Naive B cell (primary cell): ENCODE results near the gene KRT5. TPM values are rescaled to one million over a fixed set of nuclear protein-coding genes. Genes with fewer than 3 reads are reported as not detected.

Experiments
- ATAC-seq, 2 donors: fragments of 150-1000 bp; cut with Tn5 transposase; 2 replicates each; pipeline ENCODE4 v1.10.0; 2021; ENCODE audit warnings: low read depth in 2 of 2, mild to moderate bottlenecking in 2 of 2, moderate library complexity in 2 of 2
- DNase-seq: peaks from one replicate; pipeline ENCODE4 v3.0.0; 2022
- H3K27ac Mint-ChIP-seq, 6 donors: one replicate each; pipeline ENCODE4 v1.8.0; 2020 to 2022; ENCODE audit warnings: mild to moderate bottlenecking in 6 of 6, mixed read lengths in 6 of 6, moderate library complexity in 5 of 6, inconsistent platforms in 2 of 6
- H3K27me3 Mint-ChIP-seq, 3 donors: one replicate each; pipeline ENCODE4 v1.8.0; 2021 to 2022; ENCODE audit warnings: mixed read lengths in 3 of 3, mild to moderate bottlenecking in 1 of 3
- H3K36me3 Mint-ChIP-seq, 2 donors: one replicate each; pipeline ENCODE4 v1.8.0; 2020 to 2022; ENCODE audit warnings: mixed read lengths in 2 of 2, inconsistent platforms in 1 of 2, mild to moderate bottlenecking in 1 of 2
- H3K4me1 Mint-ChIP-seq, 3 donors: one replicate each; pipeline ENCODE4 v1.8.0; 2020 to 2022; ENCODE audit warnings: mixed read lengths in 3 of 3, inconsistent platforms in 1 of 3, mild to moderate bottlenecking in 1 of 3, moderate library complexity in 1 of 3
- H3K4me3 Mint-ChIP-seq, 8 donors: one replicate each; pipeline ENCODE4 v1.8.0; 2020 to 2022; ENCODE audit warnings: mild to moderate bottlenecking in 8 of 8, mixed read lengths in 8 of 8, moderate library complexity in 8 of 8, inconsistent platforms in 2 of 8
- H3K9me3 Mint-ChIP-seq, 7 donors: one replicate each; pipeline ENCODE4 v1.8.0; 2020 to 2022; ENCODE audit warnings: mixed read lengths in 7 of 7, mild to moderate bottlenecking in 5 of 7, inconsistent platforms in 2 of 7, moderate library complexity in 1 of 7
- polyA plus RNA-seq, 6 donors: library from polyadenylated mRNA; unstranded; fragments of 300-500 nt; fragmentation: Illumina TruSeq; gene quantifications; one replicate each; pipeline ENCODE4 v1.2.3, GENCODE V29; 2021; ENCODE audit warnings: low read depth in 6 of 6

Gene KRT5
- not detected for polyA plus RNA-seq

DNA sequence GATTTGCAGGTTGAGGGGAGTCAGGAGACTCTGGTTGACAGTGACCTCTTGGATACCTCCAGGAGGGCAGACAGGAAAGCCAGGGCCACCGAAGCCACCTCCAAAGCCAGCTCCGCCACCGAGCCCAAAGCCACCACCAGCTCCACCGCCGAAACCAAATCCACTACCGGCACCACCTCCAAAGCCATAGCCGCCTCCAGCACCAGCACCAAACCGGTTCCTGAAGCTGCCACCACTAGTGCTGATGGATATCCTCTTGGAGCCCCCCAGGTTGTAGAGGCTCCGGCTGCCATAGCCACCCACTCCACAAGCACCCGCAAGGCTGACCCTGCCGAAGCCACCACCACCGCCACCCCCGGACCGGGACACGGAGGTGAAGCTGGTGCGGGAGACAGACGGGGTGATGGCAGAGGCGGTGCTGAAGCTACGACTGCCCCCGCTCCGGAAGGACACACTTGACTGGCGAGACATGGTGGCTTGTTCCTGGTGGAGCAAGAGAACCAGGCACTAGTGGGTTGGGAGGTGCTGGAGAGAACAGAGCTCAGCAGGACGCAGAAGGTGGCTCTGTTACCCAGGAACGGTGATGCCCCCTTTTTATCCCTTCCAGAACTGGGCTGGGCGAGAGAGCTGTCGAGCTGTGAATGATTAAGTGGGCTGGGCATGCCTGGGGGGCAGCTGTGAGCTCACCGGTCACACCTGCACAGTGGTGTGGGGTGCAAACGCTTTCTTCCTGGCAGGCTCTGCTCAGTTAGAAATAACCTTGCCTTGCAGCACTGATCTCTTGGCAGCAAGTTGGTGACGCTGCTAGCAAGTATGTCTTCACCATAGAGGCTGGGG, at the start of gene KRT5:
Gene KRT5, minus strand, starts transcription at position 569 of the 837 bp plus-strand sequence. Its CDS starts 98 bp downstream, at position 471.
- Mint-ChIP-seq H3K4me3 (no peak within 1 kb of the TSS), H3K27me3 (peaks cover 5 to 23% (median 20%) of the 10 kb centered on the region in 3 donors), H3K9me3 (no peaks in the 10 kb centered on the region), H3K27ac (no peak within 1 kb of the TSS), H3K4me1 (no peaks in the 10 kb centered on the region), H3K36me3 (no peaks in the 10 kb centered on the region)
- DNase-seq: no peak
- no peak for ATAC-seq

DNA sequence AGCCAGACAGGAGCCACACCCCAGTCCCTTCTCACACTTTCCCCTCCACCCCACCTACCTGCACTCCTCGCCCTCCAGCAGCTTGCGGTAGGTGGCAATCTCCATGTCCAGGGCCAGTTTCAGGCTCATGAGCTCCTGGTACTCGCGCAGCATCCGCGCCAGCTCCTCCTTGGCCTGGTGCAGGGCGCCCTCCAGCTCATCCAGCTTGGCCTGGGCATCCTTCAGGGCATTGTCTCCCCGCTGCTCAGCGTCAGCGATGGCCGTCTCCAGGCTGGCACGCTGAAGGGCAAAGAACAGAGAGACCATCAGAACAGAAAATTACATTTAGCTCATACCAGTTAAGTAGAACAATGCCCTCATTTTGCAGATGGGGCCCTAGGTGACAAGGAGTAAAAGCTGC, 47.9 kb upstream of the KRT5 start:
- no peaks in the 10 kb centered on the region for H3K9me3 Mint-ChIP-seq
- H3K4me1 Mint-ChIP-seq: no peaks in the 10 kb centered on the region
- no peaks in the 10 kb centered on the region for H3K36me3 Mint-ChIP-seq
- ATAC-seq (no peak), DNase-seq (no peak)
- no peak overlapping the region for H3K4me3 Mint-ChIP-seq
- H3K27me3 Mint-ChIP-seq: peaks cover 29 to 49% (median 29%) of the 10 kb centered on the region in 3 donors
- no peak overlapping the region for H3K27ac Mint-ChIP-seq

- H3K27ac Mint-ChIP-seq: no peak overlapping the region
- peaks cover 22 to 40% (median 23%) of the 10 kb centered on the region in 3 donors for H3K27me3 Mint-ChIP-seq
- no peaks in the 10 kb centered on the region for H3K9me3 Mint-ChIP-seq
- no peak for DNase-seq
- ATAC-seq: no peak
- H3K4me1 Mint-ChIP-seq: no peaks in the 10 kb centered on the region
- H3K4me3 Mint-ChIP-seq: no peak overlapping the region
- no peaks in the 10 kb centered on the region for H3K36me3 Mint-ChIP-seq
Observed at GRCh38 chr12:52566847-52567291, 46.7 kb upstream of the KRT5 start.

- no peaks in the 10 kb centered on the region for H3K36me3 Mint-ChIP-seq
- H3K27ac Mint-ChIP-seq: no peak overlapping the region
Observed at GRCh38 chr12:52564582-52564981, 44.4 kb upstream of the KRT5 start.

DNA sequence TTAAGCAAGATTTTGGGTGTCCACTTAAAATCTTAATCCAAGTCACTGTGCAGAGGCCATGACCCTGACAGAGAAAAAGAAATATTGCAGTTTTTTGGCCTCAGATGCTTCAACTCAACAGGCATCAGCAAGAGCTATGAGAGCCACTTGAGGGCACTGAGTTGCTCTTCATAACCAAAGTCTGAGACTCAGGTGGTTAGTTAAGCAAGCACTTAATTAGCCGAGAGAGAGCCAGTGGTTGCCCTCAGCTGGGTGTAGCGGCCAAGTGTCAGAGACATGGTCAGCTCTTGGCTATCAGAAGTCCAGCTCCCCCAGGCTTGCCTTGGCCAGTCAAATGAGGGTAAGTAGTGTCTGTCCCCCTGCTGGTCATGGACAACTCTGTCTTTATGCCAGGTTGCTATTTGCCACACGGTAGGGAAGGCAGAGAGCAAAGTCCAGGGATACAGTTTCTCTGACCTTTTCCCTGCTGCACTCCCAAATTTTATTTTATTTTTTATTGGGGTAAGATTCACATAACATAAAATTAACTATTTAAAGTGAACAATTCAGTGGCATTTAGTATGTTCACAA, 41.8 kb upstream of the KRT5 start:
- H3K9me3 Mint-ChIP-seq: no peaks in the 10 kb centered on the region
- H3K4me1 Mint-ChIP-seq: no peaks in the 10 kb centered on the region
- H3K4me3 Mint-ChIP-seq: no peak overlapping the region
- no peaks in the 10 kb centered on the region for H3K36me3 Mint-ChIP-seq
- DNase-seq (no peak), ATAC-seq (no peak)
- peaks cover 20 to 35% (median 33%) of the 10 kb centered on the region in 3 donors for H3K27me3 Mint-ChIP-seq
- no peak overlapping the region for H3K27ac Mint-ChIP-seq

More at GRCh38 chr12:52564582-52564981, 44.4 kb upstream of the KRT5 start:
- Mint-ChIP-seq H3K27me3 (peaks cover 15 to 32% (median 22%) of the 10 kb centered on the region in 3 donors), H3K9me3 (no peaks in the 10 kb centered on the region), H3K4me3 (no peak overlapping the region), H3K4me1 (no peaks in the 10 kb centered on the region)
- no peak for DNase-seq
- ATAC-seq: no peak

DNA sequence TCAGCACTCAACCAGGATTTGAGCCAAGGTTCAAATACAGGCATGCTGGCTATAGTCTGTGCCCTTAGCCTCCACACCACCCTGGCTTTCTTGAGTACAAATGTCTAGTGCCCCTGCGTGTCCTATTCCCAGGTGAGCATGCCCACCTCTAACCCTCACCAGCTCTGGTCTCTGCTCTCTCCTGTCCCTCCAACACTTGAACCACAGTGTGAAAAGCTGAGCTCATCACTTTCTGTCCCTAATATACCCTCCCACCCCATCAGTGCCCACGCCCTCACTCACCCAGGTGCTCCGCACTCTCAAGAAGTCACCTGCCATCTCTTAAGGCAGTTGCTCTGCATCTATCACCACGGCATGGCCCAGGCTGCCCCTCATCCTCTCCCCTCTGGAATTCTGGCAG, 39.8 kb upstream of the KRT5 start:
- H3K27ac Mint-ChIP-seq: peak overlapping the region in 2 of 6 donors; percentile 65 to 74
- no peak for ATAC-seq
- no peaks in the 10 kb centered on the region for H3K36me3 Mint-ChIP-seq
- peaks cover 9 to 35% (median 31%) of the 10 kb centered on the region in 3 donors for H3K27me3 Mint-ChIP-seq
- no peak for DNase-seq
- no peaks in the 10 kb centered on the region for H3K4me1 Mint-ChIP-seq
- H3K4me3 Mint-ChIP-seq: no peak overlapping the region
- H3K9me3 Mint-ChIP-seq: no peaks in the 10 kb centered on the region

- H3K36me3 Mint-ChIP-seq: no peaks in the 10 kb centered on the region
- ATAC-seq (no peak), DNase-seq (no peak)
- H3K27me3 Mint-ChIP-seq: peaks cover 6 to 45% (median 23%) of the 10 kb centered on the region in 3 donors
- no peaks in the 10 kb centered on the region for H3K4me1 Mint-ChIP-seq
- H3K9me3 Mint-ChIP-seq: no peaks in the 10 kb centered on the region
- H3K4me3 Mint-ChIP-seq: no peak overlapping the region
- no peak overlapping the region for H3K27ac Mint-ChIP-seq
Observed at GRCh38 chr12:52558781-52559445, 38.7 kb upstream of the KRT5 start.

DNA sequence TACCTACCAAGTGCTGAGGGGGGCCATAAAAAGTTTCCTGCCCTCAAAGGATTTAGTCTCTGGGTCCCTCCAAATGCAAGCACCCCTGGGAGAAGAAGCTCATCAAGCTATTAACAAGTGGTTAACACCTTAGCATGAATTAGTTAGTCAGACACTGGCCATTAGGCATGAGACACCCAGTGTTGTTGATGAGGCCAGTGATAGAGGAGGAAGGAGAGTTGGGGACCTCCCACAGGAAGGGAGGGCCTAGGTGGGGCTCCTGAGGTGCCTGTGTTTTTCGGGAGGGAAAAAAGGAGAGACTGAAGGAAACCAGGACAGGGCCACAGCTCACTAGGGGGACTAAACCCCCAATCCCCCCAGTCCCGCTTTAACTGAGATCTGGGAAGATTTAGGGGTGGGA, 37.3 kb upstream of the KRT5 start:
- Mint-ChIP-seq H3K27me3 (peaks cover 5 to 45% (median 20%) of the 10 kb centered on the region in 3 donors), H3K27ac (no peak overlapping the region)
- no peak for ATAC-seq

GRCh38 chr12:52555577-52555976, 35.4 kb upstream of the KRT5 start:
- Mint-ChIP-seq H3K36me3 (no peaks in the 10 kb centered on the region), H3K4me3 (peak overlapping the region in 1 of 8 donors; percentile 16), H3K9me3 (no peaks in the 10 kb centered on the region), H3K4me1 (no peaks in the 10 kb centered on the region), H3K27ac (no peak overlapping the region), H3K27me3 (peaks cover 14 to 45% (median 28%) of the 10 kb centered on the region in 3 donors)
- DNase-seq: no peak
- no peak for ATAC-seq

More for the DNA sequence above, 37.3 kb upstream of the KRT5 start:
- DNase-seq: no peak
- Mint-ChIP-seq H3K36me3 (no peaks in the 10 kb centered on the region), H3K4me3 (no peak overlapping the region), H3K9me3 (no peaks in the 10 kb centered on the region), H3K4me1 (no peaks in the 10 kb centered on the region)

- Mint-ChIP-seq H3K9me3 (no peaks in the 10 kb centered on the region), H3K4me1 (no peaks in the 10 kb centered on the region), H3K36me3 (no peaks in the 10 kb centered on the region), H3K27me3 (peaks cover 9 to 34% (median 20%) of the 10 kb centered on the region in 3 donors), H3K4me3 (no peak within 1 kb of the TSS), H3K27ac (no peak within 1 kb of the TSS)
- ATAC-seq (no peak), DNase-seq (no peak)
Observed at GRCh38 chr12:52552681-52553195, 32.5 kb upstream of the KRT5 start, which contains the start of gene KRT71. TSS of gene KRT71 (minus strand) at chr12:52553145. CDS start at chr12:52553077, 68 bp downstream.

GRCh38 chr12:52552055-52552454, 31.9 kb upstream of the KRT5 start:
- H3K27me3 Mint-ChIP-seq: peaks cover 13 to 29% (median 21%) of the 10 kb centered on the region in 3 donors
- no peaks in the 10 kb centered on the region for H3K9me3 Mint-ChIP-seq
- no peak overlapping the region for H3K27ac Mint-ChIP-seq
- H3K36me3 Mint-ChIP-seq: no peaks in the 10 kb centered on the region
- DNase-seq (no peak), ATAC-seq (no peak)
- H3K4me3 Mint-ChIP-seq: no peak overlapping the region
- no peaks in the 10 kb centered on the region for H3K4me1 Mint-ChIP-seq

- Mint-ChIP-seq H3K9me3 (no peaks in the 10 kb centered on the region), H3K36me3 (no peaks in the 10 kb centered on the region), H3K27me3 (peaks cover 13 to 30% (median 19%) of the 10 kb centered on the region in 3 donors), H3K27ac (no peak overlapping the region), H3K4me1 (no peaks in the 10 kb centered on the region), H3K4me3 (no peak overlapping the region)
- no peak for DNase-seq
- no peak for ATAC-seq
Observed at GRCh38 chr12:52551216-52551865, 31.1 kb upstream of the KRT5 start.

DNA sequence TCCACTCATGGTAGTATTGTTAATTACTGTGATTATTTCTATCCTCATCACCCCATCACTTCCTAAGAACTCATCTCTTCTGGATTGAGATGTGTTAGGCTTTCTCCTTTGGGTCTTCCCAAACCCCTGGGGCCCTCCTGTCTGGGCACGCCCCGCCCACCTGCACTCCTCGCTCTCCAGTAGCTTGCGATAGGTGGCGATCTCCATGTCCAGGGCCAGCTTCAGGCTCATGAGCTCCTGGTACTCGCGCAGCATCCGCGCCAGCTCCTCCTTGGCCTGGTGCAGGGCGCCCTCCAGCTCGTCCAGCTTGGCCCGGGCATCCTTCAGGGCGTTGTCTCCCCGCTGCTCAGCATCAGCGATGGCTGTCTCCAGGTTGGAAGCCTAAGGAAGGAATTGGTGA, 25.9 kb upstream of the KRT5 start:
- H3K4me1 Mint-ChIP-seq: no peaks in the 10 kb centered on the region
- H3K9me3 Mint-ChIP-seq: no peaks in the 10 kb centered on the region
- ATAC-seq: no peak
- no peak overlapping the region for H3K27ac Mint-ChIP-seq
- DNase-seq: no peak
- no peaks in the 10 kb centered on the region for H3K36me3 Mint-ChIP-seq
- H3K27me3 Mint-ChIP-seq: peaks cover 5 to 11% (median 8%) of the 10 kb centered on the region in 3 donors
- H3K4me3 Mint-ChIP-seq: no peak overlapping the region
